Measurements from ENCODE around the gene S100G. TPM values are rescaled to one million over a fixed set of nuclear protein-coding genes. Genes with fewer than 3 reads are reported as not detected.
"Not testable (repeated sequence)": the region's sequence is repeated elsewhere in the genome, so short reads cannot be mapped to it uniquely, and the experiment has no call there.

Gene S100G
- total and polyA plus RNA-seq, 4 experiments from 2014 or later = not detected

DNA sequence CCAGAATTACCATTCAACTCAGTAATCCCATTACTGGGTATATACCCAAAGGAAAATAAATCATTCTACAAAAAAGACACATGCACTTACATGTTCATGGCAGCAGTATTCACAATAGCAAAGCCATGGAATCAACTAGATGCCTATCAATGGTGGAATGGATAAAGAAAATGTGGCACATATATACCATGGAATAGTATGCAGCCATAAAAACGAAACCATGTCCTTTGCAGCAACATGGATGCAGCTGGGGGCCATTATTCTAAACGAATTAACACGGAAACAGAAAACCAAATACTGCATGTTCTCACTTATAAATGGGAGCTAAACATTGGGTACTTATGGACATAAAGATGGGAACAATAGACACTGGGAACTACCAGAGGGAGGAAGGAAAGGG lies 39.3 kb upstream of the S100G start:
- POLR2A ChIA-PET (ENCODE audit: partially characterized antibody) = not testable (repeated sequence)

DNA sequence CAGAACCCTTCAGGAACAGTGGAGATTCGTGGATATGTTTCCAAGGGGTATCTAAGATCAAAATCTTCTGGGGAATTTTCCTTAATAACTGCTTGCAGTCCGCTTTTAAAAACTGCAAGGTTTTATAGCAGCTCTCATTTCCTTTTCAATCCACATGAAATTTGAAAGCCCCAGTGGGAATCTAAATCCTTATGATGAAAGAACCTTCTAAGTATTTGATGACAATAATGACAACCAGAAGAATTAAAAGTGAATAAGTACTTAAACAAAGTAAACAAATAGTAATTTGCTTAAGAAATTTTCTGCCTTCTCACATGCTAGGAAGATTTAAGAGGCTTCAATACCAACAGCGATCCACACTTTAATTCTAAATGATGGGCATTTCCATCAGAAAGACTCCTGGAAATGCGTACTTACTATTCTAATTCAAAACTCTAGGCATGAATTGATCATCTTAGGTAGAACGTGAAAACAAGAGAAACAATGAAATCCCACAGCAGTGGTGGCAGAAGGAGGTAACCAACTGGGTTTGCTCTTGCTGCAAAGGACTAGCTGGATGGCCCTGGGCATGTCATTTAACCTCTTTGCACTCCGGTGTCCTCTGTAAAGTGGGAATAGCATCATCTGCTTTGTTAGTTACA lies 37.6 kb upstream of the S100G start:
- no peak overlapping the region for H3K27ac ChIP-seq (ENCODE audit: low read depth, low read length)
- peaks cover 3% of the 10 kb centered on the region for H3K4me1 ChIP-seq (ENCODE audit: insufficient read depth, low read length)
- H3K9me3 Mint-ChIP-seq = peaks cover 0 to 2% (median 0%) of the 10 kb centered on the region in 8 donors
- intact Hi-C loops (cut with micrococcal nuclease) = loop anchor here (5.0 kb wide), 1 partner anchor 1275 kb away; the partner anchor contains the start of gene PIGA
- H3K36me3 ChIP-seq (ENCODE audit: insufficient read depth, low read length) = no peaks in the 10 kb centered on the region
- CTCF ChIA-PET (ENCODE audit: partially characterized antibody) = no interaction called here
- no peak for DNase-seq
- H3K27ac Mint-ChIP-seq = no peak overlapping the region
- no peak overlapping the region for H3K4me3 Mint-ChIP-seq
- no peak overlapping the region for H3K4me3 ChIP-seq (ENCODE audit: low read length in 2 of 2)
- H3K9me3 ChIP-seq (ENCODE audit: control insufficient read depth in 1 of 2, low read length in 2 of 2) = no peaks in the 10 kb centered on the region
- POLR2A ChIA-PET (ENCODE audit: partially characterized antibody) = interaction anchor here (0.6 kb wide), 1 partner anchor 55 kb away, joined by 6 read pairs; no protein-coding TSS in a partner anchor
- H3K27me3 Mint-ChIP-seq = no peaks in the 10 kb centered on the region
- peaks cover 13 to 20% of the 10 kb centered on the region in 2 donors for H3K36me3 Mint-ChIP-seq
- peaks cover 0 to 4% (median 2%) of the 10 kb centered on the region in 4 donors for H3K4me1 Mint-ChIP-seq
- no peaks in the 10 kb centered on the region for H3K27me3 ChIP-seq (ENCODE audit: insufficient read depth, low read length)

More for the DNA sequence above, 39.3 kb upstream of the S100G start:
- CTCF ChIA-PET (ENCODE audit: partially characterized antibody); H3K27me3 ChIP-seq (ENCODE audit: insufficient read depth, low read length); H3K4me1 ChIP-seq (ENCODE audit: insufficient read depth, low read length); H3K27ac ChIP-seq (ENCODE audit: low read depth, low read length); DNase-seq; H3K9me3 ChIP-seq (ENCODE audit: control insufficient read depth in 1 of 2, low read length in 2 of 2); H3K36me3 ChIP-seq (ENCODE audit: insufficient read depth, low read length); H3K27me3 Mint-ChIP-seq; H3K4me3 ChIP-seq (ENCODE audit: low read length in 2 of 2); H3K4me3 Mint-ChIP-seq; H3K9me3 Mint-ChIP-seq; H3K27ac Mint-ChIP-seq: not testable (repeated sequence)
- Mint-ChIP-seq H3K4me1 (peaks cover 0 to 16% (median 10%) of the 10 kb centered on the region in 4 donors), H3K36me3 (peaks cover 10 to 16% of the 10 kb centered on the region in 2 donors)
- intact Hi-C loops (cut with micrococcal nuclease) = loop anchor here (5.0 kb wide), 1 partner anchor 1273 kb away; the partner anchor contains the start of gene PIGA

DNA sequence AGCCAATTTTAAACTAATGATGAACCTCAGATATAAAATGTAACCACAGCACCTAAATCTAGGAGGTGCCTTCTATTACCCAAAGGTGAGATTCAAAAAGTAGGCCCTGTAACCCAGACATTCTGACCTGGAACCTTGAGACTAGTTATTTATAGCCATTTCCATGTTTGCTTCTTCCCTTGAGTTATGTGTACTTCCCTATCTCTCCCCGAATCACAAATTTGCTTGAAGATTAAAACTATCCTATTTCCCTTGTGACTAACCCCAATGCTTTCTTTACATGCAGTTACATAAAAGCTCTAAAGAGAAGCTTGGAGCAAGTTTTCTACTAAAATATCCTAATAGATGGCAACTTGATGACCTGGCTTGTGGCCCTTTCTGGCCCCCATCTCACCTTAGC lies 32.6 kb upstream of the S100G start:
- intact Hi-C loops (cut with micrococcal nuclease) = no loop called here

DNA sequence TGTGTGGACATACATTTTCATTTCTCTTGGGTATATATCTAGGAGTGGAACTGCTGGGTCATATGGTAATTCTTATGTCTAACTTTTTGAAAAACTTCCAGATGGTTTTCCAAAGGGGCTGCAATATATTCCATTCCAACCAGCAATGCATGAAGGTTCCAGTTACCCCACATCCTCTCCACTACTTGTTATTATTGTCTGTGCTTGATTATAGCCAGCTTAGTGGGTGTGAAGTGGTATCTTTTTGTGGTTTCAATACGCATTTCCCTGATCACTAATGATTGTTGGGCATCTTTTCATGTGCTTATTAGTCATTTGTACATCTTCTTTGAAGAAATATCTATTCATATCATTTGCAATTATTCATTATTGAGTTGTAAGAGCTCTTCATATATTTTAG lies 31.5 kb upstream of the S100G start:
- DNase-seq = no peak
- CTCF ChIA-PET (ENCODE audit: partially characterized antibody) = no interaction called here
- H3K27ac Mint-ChIP-seq = no peak overlapping the region
- Histone ChIP-seq H3K9me3 (ENCODE audit: control insufficient read depth in 1 of 2, low read length in 2 of 2) (no peaks in the 10 kb centered on the region), H3K27me3 (ENCODE audit: insufficient read depth, low read length) (no peaks in the 10 kb centered on the region), H3K36me3 (ENCODE audit: insufficient read depth, low read length) (no peaks in the 10 kb centered on the region), H3K4me3 (ENCODE audit: low read length in 2 of 2) (no peak overlapping the region), H3K4me1 (ENCODE audit: insufficient read depth, low read length) (no peaks in the 10 kb centered on the region), H3K27ac (ENCODE audit: low read depth, low read length) (no peak overlapping the region)
- no peak overlapping the region for H3K4me3 Mint-ChIP-seq
- POLR2A ChIA-PET (ENCODE audit: partially characterized antibody) = no interaction called here
- peaks cover 0 to 2% (median 0%) of the 10 kb centered on the region in 8 donors for H3K9me3 Mint-ChIP-seq
- intact Hi-C loops (cut with micrococcal nuclease) = no loop called here
- H3K4me1 Mint-ChIP-seq = peaks cover 0 to 3% (median under 1%) of the 10 kb centered on the region in 4 donors
- H3K36me3 Mint-ChIP-seq = peaks cover 12 to 15% of the 10 kb centered on the region in 2 donors
- no peaks in the 10 kb centered on the region for H3K27me3 Mint-ChIP-seq

More for the DNA sequence above, 32.6 kb upstream of the S100G start:
- POLR2A ChIA-PET (ENCODE audit: partially characterized antibody) = no interaction called here
- Mint-ChIP-seq H3K36me3 (peaks cover 16 to 20% of the 10 kb centered on the region in 2 donors), H3K27me3 (no peaks in the 10 kb centered on the region), H3K9me3 (peaks cover 0 to 2% (median 0%) of the 10 kb centered on the region in 8 donors), H3K4me1 (no peaks in the 10 kb centered on the region), H3K27ac (no peak overlapping the region), H3K4me3 (no peak overlapping the region)
- CTCF ChIA-PET (ENCODE audit: partially characterized antibody) = no interaction called here
- DNase-seq = no peak
- no peaks in the 10 kb centered on the region for H3K36me3 ChIP-seq (ENCODE audit: insufficient read depth, low read length)
- no peak overlapping the region for H3K27ac ChIP-seq (ENCODE audit: low read depth, low read length)
- no peaks in the 10 kb centered on the region for H3K27me3 ChIP-seq (ENCODE audit: insufficient read depth, low read length)
- H3K4me3 ChIP-seq (ENCODE audit: low read length in 2 of 2) = no peak overlapping the region
- no peaks in the 10 kb centered on the region for H3K4me1 ChIP-seq (ENCODE audit: insufficient read depth, low read length)
- no peaks in the 10 kb centered on the region for H3K9me3 ChIP-seq (ENCODE audit: control insufficient read depth in 1 of 2, low read length in 2 of 2)

DNA sequence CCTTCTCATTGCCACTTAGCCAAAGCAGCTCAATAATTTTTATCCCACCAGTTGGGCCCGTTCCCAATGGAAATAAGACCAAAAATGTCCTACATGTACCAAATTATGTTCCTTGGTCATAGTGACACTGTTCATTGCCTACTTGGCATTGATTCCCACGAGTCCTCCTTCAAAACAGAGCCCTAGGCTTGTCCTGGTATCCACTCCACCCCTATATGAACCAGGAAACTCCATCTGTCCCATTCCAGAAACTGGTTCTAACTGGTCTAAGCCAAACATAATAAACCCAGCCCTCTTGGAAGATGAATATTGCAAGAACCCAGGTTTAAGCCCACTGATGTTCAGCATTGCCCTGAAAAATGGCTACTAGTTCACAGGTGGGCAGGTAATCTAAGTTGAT lies 30.9 kb upstream of the S100G start:
- Mint-ChIP-seq H3K27ac (no peak overlapping the region), H3K4me1 (peaks cover 0 to 4% (median 1%) of the 10 kb centered on the region in 4 donors), H3K9me3 (peaks cover 0 to 2% (median 0%) of the 10 kb centered on the region in 8 donors), H3K27me3 (no peaks in the 10 kb centered on the region), H3K4me3 (no peak overlapping the region), H3K36me3 (peaks cover 7 to 12% of the 10 kb centered on the region in 2 donors)
- Histone ChIP-seq H3K4me3 (ENCODE audit: low read length in 2 of 2) (no peak overlapping the region), H3K36me3 (ENCODE audit: insufficient read depth, low read length) (no peaks in the 10 kb centered on the region), H3K27ac (ENCODE audit: low read depth, low read length) (no peak overlapping the region), H3K9me3 (ENCODE audit: control insufficient read depth in 1 of 2, low read length in 2 of 2) (no peaks in the 10 kb centered on the region), H3K4me1 (ENCODE audit: insufficient read depth, low read length) (no peaks in the 10 kb centered on the region), H3K27me3 (ENCODE audit: insufficient read depth, low read length) (no peaks in the 10 kb centered on the region)
- CTCF ChIA-PET (ENCODE audit: partially characterized antibody) = no interaction called here
- DNase-seq = no peak
- intact Hi-C loops (cut with micrococcal nuclease) = no loop called here
- POLR2A ChIA-PET (ENCODE audit: partially characterized antibody) = no interaction called here

DNA sequence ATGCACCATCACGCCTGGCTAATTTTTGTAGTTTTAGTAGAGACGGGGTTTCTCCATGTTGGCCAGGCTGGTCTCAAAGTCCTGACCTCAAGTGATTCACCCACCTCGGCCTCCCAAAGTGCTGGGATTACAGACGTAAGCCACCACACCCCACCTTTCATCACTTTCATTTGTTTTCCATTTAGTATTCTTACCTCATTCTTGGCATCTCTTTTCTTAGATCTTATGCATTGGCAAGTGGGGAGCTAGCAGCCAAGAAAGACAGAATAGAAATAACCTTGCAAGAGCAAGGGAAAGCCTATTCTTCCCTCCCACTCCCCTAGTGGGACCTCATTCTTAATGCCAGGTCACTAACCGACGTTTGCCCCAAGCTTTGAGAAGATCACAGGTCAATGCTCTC lies 21.4 kb upstream of the S100G start:
- H3K27me3 Mint-ChIP-seq; H3K36me3 ChIP-seq (ENCODE audit: insufficient read depth, low read length); CTCF ChIA-PET (ENCODE audit: partially characterized antibody); H3K36me3 Mint-ChIP-seq; H3K4me1 ChIP-seq (ENCODE audit: insufficient read depth, low read length); H3K27ac Mint-ChIP-seq; H3K9me3 Mint-ChIP-seq; H3K27me3 ChIP-seq (ENCODE audit: insufficient read depth, low read length); DNase-seq; H3K9me3 ChIP-seq (ENCODE audit: control insufficient read depth in 1 of 2, low read length in 2 of 2); H3K4me3 Mint-ChIP-seq; intact Hi-C loops (cut with micrococcal nuclease); H3K4me1 Mint-ChIP-seq; POLR2A ChIA-PET (ENCODE audit: partially characterized antibody); H3K4me3 ChIP-seq (ENCODE audit: low read length in 2 of 2); H3K27ac ChIP-seq (ENCODE audit: low read depth, low read length): not testable (repeated sequence)

DNA sequence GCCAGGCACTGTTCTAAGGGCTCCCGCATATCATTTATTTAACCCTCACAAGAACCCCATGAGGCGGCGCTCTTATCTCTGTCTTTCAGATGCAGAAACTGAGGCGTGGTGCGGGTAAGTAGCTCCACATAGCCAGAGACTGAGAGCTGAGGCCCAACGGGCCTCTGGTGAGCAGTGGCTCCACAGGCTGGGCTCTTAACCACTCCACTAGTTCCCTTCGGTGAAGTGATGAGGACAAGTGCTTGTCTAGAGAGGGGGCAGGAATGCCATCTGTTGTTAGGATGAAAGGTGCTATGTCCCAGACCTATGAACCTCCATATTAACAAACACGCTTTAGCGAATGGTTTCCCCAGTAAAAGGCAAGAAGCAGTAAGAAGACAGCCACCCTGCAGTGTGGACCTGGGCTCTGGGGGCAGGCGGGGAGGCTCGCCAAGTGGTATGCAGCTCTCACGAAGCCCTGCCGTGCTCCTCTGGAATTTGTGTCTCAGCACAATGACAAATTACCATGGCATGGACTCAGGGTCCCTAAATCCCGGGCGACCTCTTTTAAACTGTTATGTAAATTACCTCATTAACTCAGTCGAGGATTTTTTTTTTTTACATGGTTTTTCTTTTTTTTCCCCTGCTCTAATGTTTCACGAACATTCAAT lies 20.9 kb upstream of the S100G start:
- Histone ChIP-seq H3K4me1 (ENCODE audit: insufficient read depth, low read length) (no peaks in the 10 kb centered on the region), H3K4me3 (ENCODE audit: low read length in 2 of 2) (no peak overlapping the region), H3K36me3 (ENCODE audit: insufficient read depth, low read length) (no peaks in the 10 kb centered on the region), H3K27me3 (ENCODE audit: insufficient read depth, low read length) (no peaks in the 10 kb centered on the region), H3K27ac (ENCODE audit: low read depth, low read length) (no peak overlapping the region), H3K9me3 (ENCODE audit: control insufficient read depth in 1 of 2, low read length in 2 of 2) (no peaks in the 10 kb centered on the region)
- no peak overlapping the region for H3K27ac Mint-ChIP-seq
- peaks cover 0 to 5% (median 1%) of the 10 kb centered on the region in 4 donors for H3K4me1 Mint-ChIP-seq
- POLR2A ChIA-PET (ENCODE audit: partially characterized antibody) = no interaction called here
- H3K27me3 Mint-ChIP-seq = no peaks in the 10 kb centered on the region
- CTCF ChIA-PET (ENCODE audit: partially characterized antibody) = no interaction called here
- H3K9me3 Mint-ChIP-seq = no peaks in the 10 kb centered on the region
- H3K36me3 Mint-ChIP-seq = peaks cover 0 to 1% of the 10 kb centered on the region in 2 donors
- no peak overlapping the region for H3K4me3 Mint-ChIP-seq
- DNase-seq = no peak
- intact Hi-C loops (cut with micrococcal nuclease) = no loop called here
